HL-60 (cell line): Measurements from ENCODE around the gene UBTF.
A peak's percentile ranks its signal among the peaks of the same experiment; 100 is the strongest.

Experiments
- DNase-seq, 2 experiments: peaks; one replicate each; pipeline ENCODE4 v3.0.0-alpha.2; 2010 to 2020; ENCODE audit warnings: low read depth in 1 of 2, low spot score in 1 of 2
- H3K27ac ChIP-seq: fragments of 250-450 bp; sonication (Bioruptor Pico); replicated peaks from 2 replicates; pipeline ENCODE4 v1.5.1; 2020; ENCODE audit warnings: mild to moderate bottlenecking, moderate library complexity
- H3K27me3 ChIP-seq: fragments of 250-450 bp; sonication (Bioruptor Pico); 2 replicates; pipeline ENCODE4 v1.5.1; 2021; ENCODE audit warnings: mild to moderate bottlenecking, moderate library complexity; ENCODE audit not compliant: insufficient read depth, poor library complexity, severe bottlenecking
- H3K4me3 ChIP-seq: replicated peaks from 2 replicates; pipeline ENCODE4 v1.5.1; 2011; ENCODE audit warnings: mild to moderate bottlenecking, control low read depth, low read length; ENCODE audit not compliant: insufficient read depth
- GABPA ChIP-seq: IDR thresholded peaks from 2 replicates; pipeline ENCODE4 v1.6.1; 2012; ENCODE audit warnings: low read depth
- POLR2AphosphoS5 ChIP-seq: IDR thresholded peaks from 2 replicates; pipeline ENCODE4 v1.6.1; 2012; ENCODE audit warnings: low read depth
- SPI1 ChIP-seq: IDR thresholded peaks from 2 replicates; pipeline ENCODE4 v1.6.1; 2012; ENCODE audit warnings: low read depth, mild to moderate bottlenecking, borderline replicate concordance
- long read RNA-seq: library from polyadenylated mRNA; unstranded; transcript quantifications from one replicate; pipeline ENCODE4 v2.0.0, GENCODE V29; 2020
- TF ChIP-seq, protein P1 (sequence below): IDR thresholded peaks from 2 replicates; pipeline ENCODE4 v1.6.1; 2012; ENCODE audit warnings: low read depth; ENCODE audit not compliant: insufficient replicate concordance
- TF ChIP-seq, protein P2 (sequence below): IDR thresholded peaks from one replicate; pipeline ENCODE4 v1.5.1; 2011; ENCODE audit warnings: low read length, control low read depth, inconsistent platforms; ENCODE audit not compliant: insufficient read depth

The UBTF gene, protein sequence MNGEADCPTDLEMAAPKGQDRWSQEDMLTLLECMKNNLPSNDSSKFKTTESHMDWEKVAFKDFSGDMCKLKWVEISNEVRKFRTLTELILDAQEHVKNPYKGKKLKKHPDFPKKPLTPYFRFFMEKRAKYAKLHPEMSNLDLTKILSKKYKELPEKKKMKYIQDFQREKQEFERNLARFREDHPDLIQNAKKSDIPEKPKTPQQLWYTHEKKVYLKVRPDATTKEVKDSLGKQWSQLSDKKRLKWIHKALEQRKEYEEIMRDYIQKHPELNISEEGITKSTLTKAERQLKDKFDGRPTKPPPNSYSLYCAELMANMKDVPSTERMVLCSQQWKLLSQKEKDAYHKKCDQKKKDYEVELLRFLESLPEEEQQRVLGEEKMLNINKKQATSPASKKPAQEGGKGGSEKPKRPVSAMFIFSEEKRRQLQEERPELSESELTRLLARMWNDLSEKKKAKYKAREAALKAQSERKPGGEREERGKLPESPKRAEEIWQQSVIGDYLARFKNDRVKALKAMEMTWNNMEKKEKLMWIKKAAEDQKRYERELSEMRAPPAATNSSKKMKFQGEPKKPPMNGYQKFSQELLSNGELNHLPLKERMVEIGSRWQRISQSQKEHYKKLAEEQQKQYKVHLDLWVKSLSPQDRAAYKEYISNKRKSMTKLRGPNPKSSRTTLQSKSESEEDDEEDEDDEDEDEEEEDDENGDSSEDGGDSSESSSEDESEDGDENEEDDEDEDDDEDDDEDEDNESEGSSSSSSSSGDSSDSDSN
- long read RNA-seq, full-length matches to known transcripts: 88 of 153 reads
- long read RNA-seq, partial matches to known transcripts: 35 of 153 reads
- long read RNA-seq, other reads (novel, unspliced or antisense): 30 of 153 reads

DNA sequence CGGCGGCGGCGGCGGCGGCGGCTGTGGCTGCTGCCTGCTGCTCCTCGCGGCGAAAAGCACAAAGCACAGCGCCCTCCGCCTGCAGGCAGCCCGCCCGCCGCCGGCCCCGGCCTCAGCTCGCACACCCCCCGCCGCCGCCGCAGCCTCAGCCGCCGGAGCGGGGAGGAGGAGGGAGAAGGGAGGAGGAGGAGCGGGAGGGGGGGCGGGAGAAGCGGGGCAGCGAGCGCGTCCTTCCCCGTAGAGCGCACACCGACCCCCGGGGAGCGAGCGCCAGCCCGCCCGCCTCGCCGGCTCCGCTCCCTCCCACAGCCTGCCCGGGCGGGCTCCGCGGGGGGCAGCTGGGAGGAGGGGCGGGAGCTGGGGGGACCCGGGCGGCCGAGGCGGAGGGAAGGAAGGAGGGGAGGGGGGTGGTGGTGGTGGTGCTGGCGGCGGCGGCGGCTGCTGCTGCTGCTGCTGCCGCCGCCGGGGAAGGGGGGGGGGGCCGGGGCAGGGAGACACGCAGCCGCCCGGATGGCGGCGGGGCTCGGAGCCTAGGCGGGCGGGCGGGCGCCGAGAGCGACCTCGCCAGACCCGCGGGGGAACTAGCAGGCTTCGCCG, at the start of gene UBTF:
Gene UBTF (minus strand): TSS at position 60 of the 597 bp plus-strand sequence. CDS start 1,446 bp downstream, outside the sequence.
- peak within 1 kb of the TSS; percentile 96 for H3K27ac ChIP-seq
- peak in 1 of 2 experiments; percentile 63 for DNase-seq
- TF ChIP-seq, protein P1, sequence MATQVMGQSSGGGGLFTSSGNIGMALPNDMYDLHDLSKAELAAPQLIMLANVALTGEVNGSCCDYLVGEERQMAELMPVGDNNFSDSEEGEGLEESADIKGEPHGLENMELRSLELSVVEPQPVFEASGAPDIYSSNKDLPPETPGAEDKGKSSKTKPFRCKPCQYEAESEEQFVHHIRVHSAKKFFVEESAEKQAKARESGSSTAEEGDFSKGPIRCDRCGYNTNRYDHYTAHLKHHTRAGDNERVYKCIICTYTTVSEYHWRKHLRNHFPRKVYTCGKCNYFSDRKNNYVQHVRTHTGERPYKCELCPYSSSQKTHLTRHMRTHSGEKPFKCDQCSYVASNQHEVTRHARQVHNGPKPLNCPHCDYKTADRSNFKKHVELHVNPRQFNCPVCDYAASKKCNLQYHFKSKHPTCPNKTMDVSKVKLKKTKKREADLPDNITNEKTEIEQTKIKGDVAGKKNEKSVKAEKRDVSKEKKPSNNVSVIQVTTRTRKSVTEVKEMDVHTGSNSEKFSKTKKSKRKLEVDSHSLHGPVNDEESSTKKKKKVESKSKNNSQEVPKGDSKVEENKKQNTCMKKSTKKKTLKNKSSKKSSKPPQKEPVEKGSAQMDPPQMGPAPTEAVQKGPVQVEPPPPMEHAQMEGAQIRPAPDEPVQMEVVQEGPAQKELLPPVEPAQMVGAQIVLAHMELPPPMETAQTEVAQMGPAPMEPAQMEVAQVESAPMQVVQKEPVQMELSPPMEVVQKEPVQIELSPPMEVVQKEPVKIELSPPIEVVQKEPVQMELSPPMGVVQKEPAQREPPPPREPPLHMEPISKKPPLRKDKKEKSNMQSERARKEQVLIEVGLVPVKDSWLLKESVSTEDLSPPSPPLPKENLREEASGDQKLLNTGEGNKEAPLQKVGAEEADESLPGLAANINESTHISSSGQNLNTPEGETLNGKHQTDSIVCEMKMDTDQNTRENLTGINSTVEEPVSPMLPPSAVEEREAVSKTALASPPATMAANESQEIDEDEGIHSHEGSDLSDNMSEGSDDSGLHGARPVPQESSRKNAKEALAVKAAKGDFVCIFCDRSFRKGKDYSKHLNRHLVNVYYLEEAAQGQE: no peak
- TF ChIP-seq POLR2AphosphoS5: no peak
- no peak for TF ChIP-seq GABPA
- no peak for TF ChIP-seq SPI1
- TF ChIP-seq, protein P2, sequence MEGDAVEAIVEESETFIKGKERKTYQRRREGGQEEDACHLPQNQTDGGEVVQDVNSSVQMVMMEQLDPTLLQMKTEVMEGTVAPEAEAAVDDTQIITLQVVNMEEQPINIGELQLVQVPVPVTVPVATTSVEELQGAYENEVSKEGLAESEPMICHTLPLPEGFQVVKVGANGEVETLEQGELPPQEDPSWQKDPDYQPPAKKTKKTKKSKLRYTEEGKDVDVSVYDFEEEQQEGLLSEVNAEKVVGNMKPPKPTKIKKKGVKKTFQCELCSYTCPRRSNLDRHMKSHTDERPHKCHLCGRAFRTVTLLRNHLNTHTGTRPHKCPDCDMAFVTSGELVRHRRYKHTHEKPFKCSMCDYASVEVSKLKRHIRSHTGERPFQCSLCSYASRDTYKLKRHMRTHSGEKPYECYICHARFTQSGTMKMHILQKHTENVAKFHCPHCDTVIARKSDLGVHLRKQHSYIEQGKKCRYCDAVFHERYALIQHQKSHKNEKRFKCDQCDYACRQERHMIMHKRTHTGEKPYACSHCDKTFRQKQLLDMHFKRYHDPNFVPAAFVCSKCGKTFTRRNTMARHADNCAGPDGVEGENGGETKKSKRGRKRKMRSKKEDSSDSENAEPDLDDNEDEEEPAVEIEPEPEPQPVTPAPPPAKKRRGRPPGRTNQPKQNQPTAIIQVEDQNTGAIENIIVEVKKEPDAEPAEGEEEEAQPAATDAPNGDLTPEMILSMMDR: no peak
- no peaks in the 10 kb centered on the region for H3K27me3 ChIP-seq
- H3K4me3 ChIP-seq: peak within 1 kb of the TSS; percentile 60

DNA sequence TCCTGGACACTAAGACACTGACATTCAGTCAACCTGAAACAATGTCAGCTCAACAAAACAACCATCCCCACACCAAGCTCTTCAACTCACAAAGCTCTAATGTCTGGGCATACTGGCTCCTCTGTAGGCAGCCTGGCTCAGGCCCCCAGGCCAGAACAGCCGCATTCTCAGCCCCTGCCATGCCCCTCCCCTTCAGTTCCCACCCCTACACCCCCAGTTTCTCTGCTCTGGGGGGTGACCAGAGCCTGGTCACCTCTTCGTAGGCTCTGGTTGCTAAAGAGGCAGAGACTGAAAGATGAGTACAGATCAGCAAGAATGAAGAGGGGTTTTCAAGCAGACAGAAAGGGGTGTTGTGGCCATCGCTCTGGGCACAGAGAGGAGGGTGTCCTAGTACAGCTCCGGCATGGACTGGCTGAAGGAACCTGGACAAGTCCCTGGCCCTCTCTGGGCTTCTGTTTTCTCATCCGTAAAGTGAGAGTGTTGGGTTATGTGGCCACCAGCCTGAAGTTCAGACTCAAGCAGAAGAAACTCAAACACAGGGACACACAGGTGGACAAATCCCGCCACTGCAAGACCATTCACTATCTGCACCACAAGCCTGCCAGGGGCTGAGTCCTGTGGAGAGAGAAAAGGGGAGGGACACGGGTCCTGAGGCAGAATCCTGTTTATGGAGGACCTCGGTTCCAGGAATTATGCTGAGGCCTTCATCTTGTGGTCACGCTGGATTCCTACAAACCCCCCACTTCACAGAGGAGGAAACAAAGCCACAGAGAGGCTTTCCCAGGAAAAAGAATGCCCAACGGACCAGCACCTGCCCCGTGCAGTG, 49.4 kb upstream of the UBTF start:
- Histone ChIP-seq H3K27ac (no peak overlapping the region), H3K4me3 (no peak overlapping the region), H3K27me3 (no peaks in the 10 kb centered on the region)
- no peak for DNase-seq
- TF ChIP-seq SPI1 (no peak), GABPA (no peak), POLR2AphosphoS5 (no peak)
- TF ChIP-seq, protein P1: no peak
- TF ChIP-seq, protein P2: no peak

DNA sequence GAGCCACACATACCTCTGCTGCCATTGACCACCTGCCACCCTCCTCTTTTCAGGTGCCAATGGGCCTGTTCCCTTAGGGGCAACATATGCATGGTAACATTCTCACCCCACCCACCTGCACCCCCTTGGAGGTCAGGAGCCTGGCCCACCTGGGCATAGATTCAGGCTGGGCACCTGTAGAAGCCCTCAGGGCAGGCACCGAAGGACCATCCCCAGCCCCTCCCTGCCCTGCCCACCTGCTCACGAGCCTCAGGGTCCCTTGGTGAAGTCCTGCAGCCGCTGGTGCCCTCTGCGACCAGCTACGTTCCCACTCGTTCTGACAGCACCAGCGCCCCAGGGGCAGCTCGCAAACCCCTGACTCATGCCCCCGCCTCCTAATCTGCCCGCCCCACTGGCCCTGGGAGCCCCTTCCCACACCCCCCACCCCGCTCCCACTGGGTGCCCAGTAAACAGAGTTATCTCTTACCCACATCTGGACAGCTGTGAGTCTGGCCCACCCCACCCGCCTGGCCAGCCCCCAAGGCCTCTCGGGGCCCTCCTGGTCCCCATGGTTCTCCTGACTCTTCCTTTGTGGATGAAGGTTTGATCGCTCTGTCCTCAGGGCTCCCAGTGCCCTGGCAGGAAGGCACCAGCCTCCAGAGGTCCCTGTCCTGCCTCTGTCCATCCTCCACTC, 48.5 kb upstream of the UBTF start, which contains the start of gene SLC4A1:
Gene SLC4A1 (minus strand): TSS at position 318 of the 673 bp plus-strand sequence. CDS start 5,269 bp downstream, outside the sequence.
- TF ChIP-seq, protein P2: no peak
- TF ChIP-seq, protein P1: no peak
- no peak for TF ChIP-seq POLR2AphosphoS5
- no peak within 1 kb of the TSS for H3K27ac ChIP-seq
- DNase-seq: no peak
- no peaks in the 10 kb centered on the region for H3K27me3 ChIP-seq
- H3K4me3 ChIP-seq: no peak within 1 kb of the TSS
